ENCODE measurements around the gene AFF3. TPM values are rescaled to one million over a fixed set of nuclear protein-coding genes. Genes with fewer than 3 reads are reported as not detected.

Gene AFF3
- total and polyA plus RNA-seq, 4 donors = 4.2 to 90.9 (median 14.6) TPM

GRCh38 chr2:100057901-100058261, 84.5 kb downstream of the AFF3 start:
- TF ChIP-seq CTCF (IDR thresholded peaks at IDR 0.05; ENCODE audit: control extremely low read depth, extremely low read depth) = no peak
- no peaks in the 10 kb centered on the region for H3K9me3 ChIP-seq (ENCODE audit: control insufficient read depth in 4 of 4, insufficient read depth in 3 of 4, low read length in 3 of 4)

GRCh38 chr2:100054426-100054825, 88.0 kb downstream of the AFF3 start:
- 91 to 94% methylated on average over 2 of the region's 2 CpGs for WGBS, 2 donors
- H3K4me3 ChIP-seq = no peak overlapping the region
- H3K27me3 ChIP-seq (ENCODE audit: control insufficient read depth in 3 of 3, insufficient read depth in 3 of 3, low read length in 2 of 3) = no peaks in the 10 kb centered on the region
- H3K9ac ChIP-seq (ENCODE audit: insufficient read depth in 1 of 2, low read length in 2 of 2) = no peak overlapping the region
- no peak for TF ChIP-seq CTCF (IDR thresholded peaks at IDR 0.05; ENCODE audit: control extremely low read depth, extremely low read depth)
- H3K36me3 ChIP-seq (ENCODE audit: control insufficient read depth in 4 of 4, insufficient read depth in 4 of 4, low read length in 4 of 4) = peaks cover 0 to 18% (median 2%) of the 10 kb centered on the region in 4 donors
- H3K27ac ChIP-seq (ENCODE audit: low read depth in 1 of 2, low read length in 1 of 2) = no peak overlapping the region
- DNase-seq (no peak), ATAC-seq (ENCODE audit: insufficient read depth, low FRiP score) (no peak)
- H3K4me1 ChIP-seq (ENCODE audit: control insufficient read depth in 5 of 5, insufficient read depth in 5 of 5, low read length in 5 of 5) = peaks cover 0 to 27% (median 1%) of the 10 kb centered on the region in 5 donors
- no peaks in the 10 kb centered on the region for H3K9me3 ChIP-seq (ENCODE audit: control insufficient read depth in 4 of 4, insufficient read depth in 3 of 4, low read length in 3 of 4)

More at GRCh38 chr2:100057901-100058261, 84.5 kb downstream of the AFF3 start:
- no peak overlapping the region for H3K27ac ChIP-seq (ENCODE audit: low read depth in 1 of 2, low read length in 1 of 2)
- H3K36me3 ChIP-seq (ENCODE audit: control insufficient read depth in 4 of 4, insufficient read depth in 4 of 4, low read length in 4 of 4) = peaks cover 0 to 12% (median under 1%) of the 10 kb centered on the region in 4 donors
- ATAC-seq (ENCODE audit: insufficient read depth, low FRiP score) = no peak
- DNase-seq = no peak
- no peaks in the 10 kb centered on the region for H3K27me3 ChIP-seq (ENCODE audit: control insufficient read depth in 3 of 3, insufficient read depth in 3 of 3, low read length in 2 of 3)
- peaks cover 0 to 32% (median 0%) of the 10 kb centered on the region in 5 donors for H3K4me1 ChIP-seq (ENCODE audit: control insufficient read depth in 5 of 5, insufficient read depth in 5 of 5, low read length in 5 of 5)
- no peak overlapping the region for H3K4me3 ChIP-seq
- H3K9ac ChIP-seq (ENCODE audit: insufficient read depth in 1 of 2, low read length in 2 of 2) = no peak overlapping the region

- Histone ChIP-seq H3K27me3 (ENCODE audit: control insufficient read depth in 3 of 3, insufficient read depth in 3 of 3, low read length in 2 of 3) (no peaks in the 10 kb centered on the region), H3K27ac (ENCODE audit: low read depth in 1 of 2, low read length in 1 of 2) (no peak overlapping the region), H3K4me3 (no peak overlapping the region), H3K36me3 (ENCODE audit: control insufficient read depth in 4 of 4, insufficient read depth in 4 of 4, low read length in 4 of 4) (peaks cover 0 to 18% (median 2%) of the 10 kb centered on the region in 4 donors), H3K9me3 (ENCODE audit: control insufficient read depth in 4 of 4, insufficient read depth in 3 of 4, low read length in 3 of 4) (no peaks in the 10 kb centered on the region), H3K9ac (ENCODE audit: insufficient read depth in 1 of 2, low read length in 2 of 2) (no peak overlapping the region), H3K4me1 (ENCODE audit: control insufficient read depth in 5 of 5, insufficient read depth in 5 of 5, low read length in 5 of 5) (peaks cover 0 to 25% (median 1%) of the 10 kb centered on the region in 5 donors)
- DNase-seq (no peak), ATAC-seq (ENCODE audit: insufficient read depth, low FRiP score) (no peak)
- WGBS, 2 donors = 87 to 92% methylated on average over 5 of the region's 5 CpGs
- TF ChIP-seq CTCF (IDR thresholded peaks at IDR 0.05; ENCODE audit: control extremely low read depth, extremely low read depth) = no peak
Observed at GRCh38 chr2:100053087-100053885, 89.1 kb downstream of the AFF3 start.

All from lung (tissue), 12 donors.